Cerebellar cortex (tissue), 1 donor: ENCODE data around the gene ANO1.

Experiments used
- DNase-seq: peaks from one replicate; pipeline ENCODE4 v3.0.0-alpha.2; 2015; ENCODE audit warnings: low spot score

The ANO1 gene

GRCh38 chr11:70116386-70117065 is 38.4 kb downstream of the ANO1 start:
- no peak for DNase-seq

- no peak for DNase-seq
Measured at GRCh38 chr11:70117567-70118145, 39.5 kb downstream of the ANO1 start.

DNA sequence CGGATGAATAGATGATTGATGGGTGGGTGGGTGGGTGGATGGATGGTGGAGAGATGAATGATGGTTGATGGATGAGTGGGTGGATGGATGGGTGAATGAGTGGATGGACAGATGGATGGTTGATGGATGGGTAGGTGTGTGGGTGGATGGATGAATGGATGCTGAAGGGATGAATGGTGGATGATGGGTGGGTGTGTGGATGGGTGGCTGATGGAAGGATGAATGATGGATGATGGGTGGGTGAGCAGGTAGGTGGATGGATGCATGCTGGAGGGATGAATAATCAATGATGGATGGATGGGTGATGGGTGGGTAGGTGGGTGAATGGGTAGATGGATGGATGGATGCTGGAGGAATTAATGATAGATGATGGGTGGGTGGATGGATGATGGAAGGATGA is 40.5 kb downstream of the ANO1 start:
- no peak for DNase-seq

- no peak for DNase-seq
Measured at GRCh38 chr11:70119502-70119901, 41.4 kb downstream of the ANO1 start.

DNA sequence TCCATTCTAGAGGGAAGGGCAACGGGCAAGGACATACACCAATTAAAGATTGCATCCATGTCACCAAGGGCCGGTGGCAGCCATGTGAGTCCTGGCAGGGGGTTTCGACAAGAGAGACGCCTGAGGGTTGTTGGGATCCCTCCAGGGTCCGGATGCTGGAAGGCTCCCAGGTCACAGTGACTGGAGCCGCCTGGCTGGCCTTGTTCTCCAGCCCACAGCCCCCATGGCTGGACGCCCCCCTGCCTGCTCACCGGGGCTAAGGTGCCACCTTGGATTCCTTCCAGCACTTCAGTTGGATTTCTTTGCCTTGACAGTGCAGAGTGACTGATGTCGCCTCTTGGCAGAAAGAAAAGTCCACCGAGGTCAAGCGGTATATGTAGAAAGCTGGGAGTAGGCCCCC is 42.6 kb downstream of the ANO1 start:
- DNase-seq: no peak

DNA sequence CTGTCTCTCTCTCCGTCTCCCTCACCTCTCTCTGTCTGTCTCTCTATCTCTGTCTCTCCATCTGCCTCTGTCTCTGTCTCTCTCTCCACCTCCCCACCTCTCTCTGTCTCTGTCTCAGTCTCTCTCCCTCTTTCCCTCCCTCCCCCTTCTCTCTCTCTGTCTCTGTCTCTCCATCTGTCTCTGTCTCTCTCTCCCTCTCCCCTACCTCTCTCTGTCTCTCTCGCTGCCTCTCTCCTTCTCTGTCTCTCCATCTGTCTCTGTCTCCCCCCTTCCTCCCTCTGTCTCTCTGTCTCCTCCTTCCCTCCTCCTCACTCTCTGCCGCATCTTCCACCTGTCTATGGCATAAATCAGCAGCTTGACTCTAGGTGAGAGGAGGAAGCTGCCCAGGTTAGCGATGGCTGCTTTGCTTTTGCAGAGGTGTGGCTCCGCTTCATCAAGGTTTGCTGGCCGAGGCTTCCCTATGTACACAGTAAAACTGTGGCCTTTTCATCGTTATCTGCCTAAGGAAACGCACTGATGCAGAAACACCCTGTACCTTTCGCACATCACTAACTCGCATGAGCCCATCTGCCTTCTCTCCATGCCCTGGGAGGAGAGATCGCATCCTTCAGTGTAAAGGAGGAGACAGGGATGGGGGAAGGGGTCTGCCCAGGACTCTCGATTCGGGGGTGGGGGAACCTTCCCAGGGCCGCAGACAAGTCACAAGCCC is 44.5 kb downstream of the ANO1 start:
- DNase-seq: no peak

GRCh38 chr11:70123711-70124110 is 45.6 kb downstream of the ANO1 start:
- DNase-seq: no peak

GRCh38 chr11:70124321-70125000 is 46.3 kb downstream of the ANO1 start:
- no peak for DNase-seq

DNA sequence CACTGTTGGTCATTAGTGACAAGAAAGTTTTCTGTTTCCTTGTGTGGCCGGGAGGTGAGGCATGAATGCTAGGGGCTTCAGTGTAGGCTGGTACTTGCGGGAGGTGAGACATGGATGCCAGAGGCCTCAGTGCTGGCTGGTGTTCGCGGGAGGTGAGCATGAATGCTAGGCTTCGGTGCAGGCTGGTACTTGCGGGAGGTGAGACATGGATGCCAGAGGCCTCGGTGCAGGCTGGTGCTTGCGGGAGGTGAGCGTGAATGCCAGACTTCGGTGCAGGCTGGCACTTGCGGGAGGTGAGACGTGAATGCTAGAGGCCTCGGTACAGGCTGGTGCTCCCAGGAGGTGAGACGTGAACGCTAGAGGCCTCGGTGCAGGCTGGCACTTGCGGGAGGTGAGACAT is 48.4 kb downstream of the ANO1 start:
- DNase-seq: no peak

DNA sequence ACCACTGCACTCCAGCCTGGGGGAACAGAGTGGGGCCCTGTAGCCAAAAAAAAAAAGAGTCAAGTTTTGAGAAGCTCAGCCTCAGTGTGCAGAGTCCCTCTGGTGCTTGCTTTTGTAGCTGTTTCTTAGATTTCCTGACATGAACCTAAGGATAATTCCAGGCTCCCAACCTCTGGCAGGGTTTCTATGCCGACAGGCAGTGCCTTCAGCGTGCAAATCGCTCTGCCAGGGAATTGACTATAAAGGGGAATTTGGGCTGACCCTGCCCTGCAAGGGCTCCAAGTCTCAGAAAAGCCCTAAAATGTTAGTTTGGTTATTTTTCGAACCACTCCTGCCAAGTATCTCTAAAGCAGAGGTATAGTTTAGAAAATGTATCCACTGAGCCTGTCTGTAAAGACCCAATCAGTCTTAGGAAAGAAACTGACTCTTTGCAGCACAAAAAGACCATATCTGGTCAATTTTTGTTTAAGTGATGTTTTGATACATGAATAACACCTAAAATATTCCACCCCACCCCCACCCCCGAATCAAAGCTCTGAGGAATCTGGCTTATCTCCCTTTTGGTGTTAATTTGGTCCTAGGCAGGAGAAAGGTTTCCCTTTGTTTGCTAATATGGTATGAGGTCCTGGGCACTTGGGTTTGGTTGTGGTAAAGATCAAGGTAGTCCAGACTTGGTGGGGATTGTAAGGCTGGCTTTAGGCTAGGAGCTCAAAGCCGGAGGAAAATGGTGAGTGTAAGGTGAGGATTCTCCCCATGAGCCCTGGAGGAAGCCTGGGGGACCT is 49.7 kb downstream of the ANO1 start:
- no peak for DNase-seq

- no peak for DNase-seq
Measured at GRCh38 chr11:70128435-70128906, 50.4 kb downstream of the ANO1 start.

DNA sequence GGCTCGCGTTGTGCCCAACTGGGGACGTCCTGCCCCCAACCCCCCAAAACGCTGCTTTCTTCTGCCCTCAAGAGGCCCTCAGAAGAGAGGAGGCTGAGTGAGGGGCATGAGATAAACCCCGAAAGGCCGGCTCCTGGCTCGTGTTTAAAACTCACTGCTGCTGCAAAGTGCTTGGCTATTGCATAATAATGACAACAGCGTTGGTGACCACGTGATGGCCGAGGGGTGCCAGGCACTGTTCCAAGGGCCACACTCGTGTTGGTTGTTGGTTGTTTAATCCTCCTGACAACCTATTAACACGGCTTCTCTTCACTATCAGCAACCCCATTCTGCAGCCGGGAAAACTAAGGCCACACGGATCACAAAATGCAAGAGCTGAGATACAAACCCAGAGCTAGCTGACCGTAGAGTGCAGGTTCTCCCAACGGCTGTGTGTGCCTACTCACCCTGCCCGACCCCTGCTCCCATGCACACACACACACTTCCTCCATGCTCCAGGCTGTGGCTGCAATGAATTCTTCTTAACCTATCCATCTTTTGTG is 51.0 kb downstream of the ANO1 start:
- DNase-seq: no peak

GRCh38 chr11:70130636-70131035 is 52.5 kb downstream of the ANO1 start:
- DNase-seq: no peak

- no peak for DNase-seq
Measured at GRCh38 chr11:70131606-70132190, 53.6 kb downstream of the ANO1 start.

DNA sequence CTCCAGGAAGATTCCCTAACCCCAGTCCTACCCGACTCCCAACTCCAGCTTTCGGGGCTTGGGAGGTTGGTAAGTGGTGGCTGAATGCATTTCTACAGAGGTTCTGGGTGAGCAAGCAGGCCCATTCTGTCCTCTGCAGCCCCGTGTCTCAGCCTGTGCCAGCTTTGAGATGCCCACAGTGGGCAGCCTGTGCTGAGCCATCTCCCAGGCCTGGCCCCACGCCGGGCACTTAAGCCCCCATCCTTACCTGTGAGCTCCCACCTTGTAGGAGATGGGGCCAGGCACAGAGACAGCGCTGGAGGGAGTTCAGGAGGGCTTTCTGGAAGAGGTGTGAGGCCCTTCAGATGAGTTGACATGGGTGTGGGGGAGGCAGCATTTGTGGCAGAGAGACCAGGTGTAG is 54.5 kb downstream of the ANO1 start:
- no peak for DNase-seq

DNA sequence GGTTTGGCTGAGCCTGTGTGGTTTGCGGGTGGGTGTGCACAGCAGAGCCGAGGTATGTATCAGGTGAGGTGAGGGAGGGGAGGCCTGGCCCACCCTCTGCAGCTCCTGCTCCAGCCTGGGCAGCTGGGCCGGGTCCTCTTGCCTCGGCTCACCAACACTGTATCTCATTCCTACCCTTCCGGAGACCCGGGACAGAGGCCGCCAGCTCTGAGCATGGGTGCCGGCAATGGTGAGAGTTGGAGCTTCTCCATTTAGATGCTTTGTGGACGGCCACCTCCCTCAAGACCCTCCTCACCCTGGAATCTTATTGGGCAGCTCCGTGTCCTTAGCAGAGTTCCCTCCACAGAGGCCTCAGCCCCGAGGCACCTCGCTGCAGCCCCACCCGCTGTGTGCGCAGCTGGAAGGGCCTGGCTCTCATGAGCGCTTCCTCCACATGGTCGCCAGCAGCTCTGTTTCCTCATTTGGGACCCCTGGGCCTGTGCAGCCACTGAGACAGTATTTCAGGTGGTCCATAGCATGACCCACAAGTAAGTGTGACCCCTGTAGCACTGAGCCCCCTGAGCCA is 55.7 kb downstream of the ANO1 start:
- no peak for DNase-seq

- DNase-seq: no peak
Measured at GRCh38 chr11:70134490-70134889, 56.4 kb downstream of the ANO1 start.

GRCh38 chr11:70135142-70135541 is 57.0 kb downstream of the ANO1 start:
- DNase-seq: no peak

DNA sequence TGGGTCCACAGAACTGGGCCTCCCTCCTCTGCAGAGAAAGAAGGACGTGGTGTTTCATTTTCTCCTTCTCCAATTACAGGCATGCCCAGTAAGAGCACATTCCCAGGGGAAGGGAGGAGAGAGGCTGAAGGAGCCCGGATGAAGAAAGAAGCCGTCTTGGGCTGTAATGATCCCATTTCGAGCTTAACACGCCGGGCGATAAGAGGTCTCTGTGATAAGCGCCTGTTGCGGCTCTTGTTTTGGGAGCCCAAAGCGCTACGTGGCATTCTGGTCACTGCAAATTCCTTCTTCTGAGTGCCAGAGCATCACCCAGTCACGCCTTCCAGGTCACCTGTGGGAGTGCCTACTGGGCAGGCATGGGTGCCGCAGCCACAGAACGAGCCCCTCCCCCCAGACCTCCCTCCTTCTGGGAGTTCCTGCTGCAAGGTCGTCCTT is 57.5 kb downstream of the ANO1 start:
- DNase-seq: no peak

- DNase-seq: no peak
Measured at GRCh38 chr11:70137383-70137782, 59.3 kb downstream of the ANO1 start.

GRCh38 chr11:70138403-70138802 is 60.3 kb downstream of the ANO1 start:
- no peak for DNase-seq
